ENCODE measurements around the gene TTC27.

TTC27 gene

GRCh38 chr2:32758232-32758631 is 130.4 kb downstream of the TTC27 start:
- no peak for FAIRE-seq

- FAIRE-seq: no peak
Observed at GRCh38 chr2:32760628-32761027, 132.8 kb downstream of the TTC27 start.

GRCh38 chr2:32768387-32769174 is 140.7 kb downstream of the TTC27 start:
- FAIRE-seq: no peak

- no peak for FAIRE-seq
Observed at GRCh38 chr2:32770360-32770759, 142.5 kb downstream of the TTC27 start.

- FAIRE-seq: peak; percentile 77
Observed at GRCh38 chr2:32772638-32773447, 145.0 kb downstream of the TTC27 start.

- FAIRE-seq: no peak
Observed at GRCh38 chr2:32773448-32773808, 145.6 kb downstream of the TTC27 start.

GRCh38 chr2:32775954-32776353 is 148.1 kb downstream of the TTC27 start:
- no peak for FAIRE-seq

GRCh38 chr2:32777714-32778113 is 149.9 kb downstream of the TTC27 start:
- no peak for FAIRE-seq

GRCh38 chr2:32780961-32781360 is 153.1 kb downstream of the TTC27 start:
- no peak for FAIRE-seq

- no peak for FAIRE-seq
Observed at GRCh38 chr2:32783469-32783868, 155.6 kb downstream of the TTC27 start.

- FAIRE-seq: no peak
Observed at GRCh38 chr2:32783933-32784332, 156.1 kb downstream of the TTC27 start.

GRCh38 chr2:32787207-32787606 is 159.4 kb downstream of the TTC27 start:
- peak; percentile 60 for FAIRE-seq

GRCh38 chr2:32788114-32788513 is 160.3 kb downstream of the TTC27 start:
- no peak for FAIRE-seq

GRCh38 chr2:32792416-32792815 is 164.6 kb downstream of the TTC27 start:
- FAIRE-seq: no peak

- no peak for FAIRE-seq
Observed at GRCh38 chr2:32798829-32799228, 171.0 kb downstream of the TTC27 start.

GRCh38 chr2:32801741-32802140 is 173.9 kb downstream of the TTC27 start:
- FAIRE-seq: no peak

GRCh38 chr2:32802877-32803276 is 175.0 kb downstream of the TTC27 start:
- FAIRE-seq: no peak

- FAIRE-seq: no peak
Observed at GRCh38 chr2:32804205-32804604, 176.4 kb downstream of the TTC27 start.

- FAIRE-seq: no peak
Observed at GRCh38 chr2:32805104-32806095, 177.6 kb downstream of the TTC27 start.

GRCh38 chr2:32806857-32807256 is 179.0 kb downstream of the TTC27 start:
- no peak for FAIRE-seq

- FAIRE-seq: no peak
Observed at GRCh38 chr2:32807662-32808061, 179.8 kb downstream of the TTC27 start.

- FAIRE-seq: no peak
Observed at GRCh38 chr2:32810909-32811495, 183.2 kb downstream of the TTC27 start.

- FAIRE-seq: no peak
Observed at GRCh38 chr2:32811696-32812095, 183.8 kb downstream of the TTC27 start.

Measured in islet of Langerhans (tissue), 1 donor.